GM21381 (cell line): Measurements from ENCODE around the gene EHD4.

Source experiments
- ATAC-seq: cut with Tn5 transposase; IDR thresholded peaks from one replicate; pipeline ENCODE4 v1.9.1; 2021; ENCODE audit warnings: mild to moderate bottlenecking, moderate library complexity; ENCODE audit not compliant: unreplicated experiment

The EHD4 gene

GRCh38 chr15:41961001-41961518 is 11.3 kb downstream of the EHD4 start:
- ATAC-seq = no peak

- ATAC-seq = no peak
Measured at GRCh38 chr15:41958002-41958420, 14.3 kb downstream of the EHD4 start.

- ATAC-seq = peak; percentile 70
Measured at GRCh38 chr15:41957021-41957897, 15.1 kb downstream of the EHD4 start.

GRCh38 chr15:41955807-41956525 is 16.4 kb downstream of the EHD4 start:
- ATAC-seq = no peak

GRCh38 chr15:41955100-41955499 is 17.3 kb downstream of the EHD4 start:
- ATAC-seq = no peak

- no peak for ATAC-seq
Measured at GRCh38 chr15:41954036-41954435, 18.3 kb downstream of the EHD4 start.

GRCh38 chr15:41952013-41952563 is 20.3 kb downstream of the EHD4 start:
- no peak for ATAC-seq

GRCh38 chr15:41951571-41951970 is 20.8 kb downstream of the EHD4 start:
- no peak for ATAC-seq

GRCh38 chr15:41950489-41950888 is 21.9 kb downstream of the EHD4 start:
- ATAC-seq = no peak

- ATAC-seq = no peak
Measured at GRCh38 chr15:41950127-41950483, 22.3 kb downstream of the EHD4 start.

GRCh38 chr15:41949401-41950126 is 22.8 kb downstream of the EHD4 start:
- ATAC-seq = no peak

GRCh38 chr15:41948490-41948889 is 23.9 kb downstream of the EHD4 start:
- no peak for ATAC-seq

GRCh38 chr15:41946970-41947369 is 25.4 kb downstream of the EHD4 start:
- no peak for ATAC-seq

GRCh38 chr15:41945731-41946130 is 26.6 kb downstream of the EHD4 start:
- ATAC-seq = no peak

GRCh38 chr15:41945221-41945620 is 27.1 kb downstream of the EHD4 start:
- no peak for ATAC-seq

GRCh38 chr15:41944313-41944940 is 27.9 kb downstream of the EHD4 start:
- no peak for ATAC-seq

- no peak for ATAC-seq
Measured at GRCh38 chr15:41943543-41944312, 28.6 kb downstream of the EHD4 start.

- no peak for ATAC-seq
Measured at GRCh38 chr15:41942886-41943285, 29.5 kb downstream of the EHD4 start.

- no peak for ATAC-seq
Measured at GRCh38 chr15:41941644-41942415, 30.5 kb downstream of the EHD4 start.
